OCI-LY7 (cell line): Measurements from ENCODE around the gene PUM2.

Experiments
- EZH2phosphoT487 ChIP-seq: fragments of 200-600 bp; sonication (generic); IDR thresholded peaks from 2 replicates; pipeline ENCODE4 v1.6.1; 2018; ENCODE audit warnings: low read depth, borderline replicate concordance, mild to moderate bottlenecking, mixed run types, antibody characterized with exemption, low read length, moderate library complexity, mixed read lengths
- TF ChIP-seq, protein P1 (sequence below): fragments of 200-600 bp; sonication (generic); conservative IDR thresholded peaks from 2 replicates; pipeline ENCODE4 v1.5.1; 2014; ENCODE audit warnings: mild to moderate bottlenecking, antibody characterized with exemption, low read length, moderate library complexity, mixed read lengths

DNA sequence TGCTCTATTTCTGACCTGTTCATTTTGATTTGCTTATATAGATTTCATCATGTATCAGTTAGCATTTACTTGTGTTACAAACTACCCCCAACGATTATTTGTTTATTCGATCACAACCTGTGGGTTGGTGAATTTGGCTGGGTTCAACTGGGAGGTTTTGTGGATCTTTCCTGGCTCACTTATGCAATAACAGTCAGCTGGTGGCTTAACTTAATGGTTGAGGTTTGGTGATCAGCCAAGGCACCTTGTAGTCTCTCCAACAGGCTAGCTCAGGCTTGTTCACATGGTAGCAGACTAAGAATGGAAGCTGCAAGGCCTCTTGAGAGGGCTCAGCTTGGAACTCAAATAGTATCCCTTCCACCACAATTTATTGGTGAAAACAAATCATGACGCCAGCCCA is 5.4 kb upstream of the PUM2 start:
- TF ChIP-seq, protein P1, sequence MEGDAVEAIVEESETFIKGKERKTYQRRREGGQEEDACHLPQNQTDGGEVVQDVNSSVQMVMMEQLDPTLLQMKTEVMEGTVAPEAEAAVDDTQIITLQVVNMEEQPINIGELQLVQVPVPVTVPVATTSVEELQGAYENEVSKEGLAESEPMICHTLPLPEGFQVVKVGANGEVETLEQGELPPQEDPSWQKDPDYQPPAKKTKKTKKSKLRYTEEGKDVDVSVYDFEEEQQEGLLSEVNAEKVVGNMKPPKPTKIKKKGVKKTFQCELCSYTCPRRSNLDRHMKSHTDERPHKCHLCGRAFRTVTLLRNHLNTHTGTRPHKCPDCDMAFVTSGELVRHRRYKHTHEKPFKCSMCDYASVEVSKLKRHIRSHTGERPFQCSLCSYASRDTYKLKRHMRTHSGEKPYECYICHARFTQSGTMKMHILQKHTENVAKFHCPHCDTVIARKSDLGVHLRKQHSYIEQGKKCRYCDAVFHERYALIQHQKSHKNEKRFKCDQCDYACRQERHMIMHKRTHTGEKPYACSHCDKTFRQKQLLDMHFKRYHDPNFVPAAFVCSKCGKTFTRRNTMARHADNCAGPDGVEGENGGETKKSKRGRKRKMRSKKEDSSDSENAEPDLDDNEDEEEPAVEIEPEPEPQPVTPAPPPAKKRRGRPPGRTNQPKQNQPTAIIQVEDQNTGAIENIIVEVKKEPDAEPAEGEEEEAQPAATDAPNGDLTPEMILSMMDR: no peak
- no peak for TF ChIP-seq EZH2phosphoT487
